Measurements from ENCODE around the gene MBLAC1. TPM values are rescaled to one million over a fixed set of nuclear protein-coding genes. Genes with fewer than 3 reads are reported as not detected.

The MBLAC1 gene
- total and polyA plus RNA-seq, 9 of the 15 experiments (the other 6 are each of a cell fraction or from before 2014, with no cell fraction given) = 0.03 to 3.1 (median 0.52) TPM

DNA sequence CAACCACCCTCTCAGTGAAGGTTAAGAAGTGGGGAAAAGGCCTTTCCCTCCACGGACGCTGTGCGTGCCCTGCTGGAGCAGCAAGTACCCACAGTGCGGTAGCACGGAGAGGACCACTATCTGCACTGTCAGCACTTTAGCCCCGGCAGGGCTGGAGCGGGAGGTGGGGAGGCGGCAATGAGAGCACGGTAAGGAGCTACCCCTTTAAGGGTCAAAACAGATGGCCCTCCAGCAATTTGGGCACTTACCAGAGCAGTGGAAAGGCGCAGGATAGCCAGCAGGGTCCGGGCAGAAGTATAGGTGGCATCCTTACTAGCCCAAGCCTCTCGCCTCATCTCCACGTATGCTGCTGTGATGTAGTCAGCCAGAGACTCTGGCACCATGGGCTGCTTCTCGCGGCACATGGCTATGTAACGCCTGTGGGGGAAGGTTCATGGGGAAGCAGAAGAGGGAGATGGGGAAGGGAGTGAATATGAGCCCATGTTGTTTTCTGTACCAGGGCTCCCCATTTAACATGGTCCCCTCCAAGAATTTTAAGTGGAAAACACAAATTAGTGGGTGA is 32.8 kb upstream of the MBLAC1 start (continued):
- TF ChIP-seq POLR2B (IDR thresholded peaks at IDR 0.05; ENCODE audit: low read depth, partially characterized antibody) (peak; percentile 52), C11orf30 (IDR thresholded peaks at IDR 0.05; ENCODE audit: low read depth) (peak; percentile 91), POLR2AphosphoS2 (IDR thresholded peaks at IDR 0.05; ENCODE audit: low read length) (peak; percentile 85), MAFF (IDR thresholded peaks at IDR 0.05; ENCODE audit: low read length) (peak; percentile 87), POLR2G (IDR thresholded peaks at IDR 0.05; ENCODE audit: low read depth, low read length) (peak; percentile 73), SMARCB1 (IDR thresholded peaks at IDR 0.05; ENCODE audit: insufficient read length, low read depth) (no peak), POLR2AphosphoS5 (IDR thresholded peaks at IDR 0.05; ENCODE audit: control insufficient read depth, insufficient read depth, low read depth, low read length) (peak; percentile 71), POLR2A (conservative IDR thresholded peaks at IDR 0.05) (peak; percentile 70), PURB (CRISPR knock-in tag; IDR thresholded peaks at IDR 0.05; ENCODE audit: low read depth) (0 out of 2 replicates have a peak, but pooled peaks have one; percentile 20), RFX5 (IDR thresholded peaks at IDR 0.05; ENCODE audit: low read depth, low read length) (no peak), MYBL2 (IDR thresholded peaks at IDR 0.05; ENCODE audit: low read depth) (no peak), MYBL2 (CRISPR knock-in tag; IDR thresholded peaks at IDR 0.05; ENCODE audit: borderline replicate concordance) (no peak)
- TF ChIP-seq, protein P1, sequence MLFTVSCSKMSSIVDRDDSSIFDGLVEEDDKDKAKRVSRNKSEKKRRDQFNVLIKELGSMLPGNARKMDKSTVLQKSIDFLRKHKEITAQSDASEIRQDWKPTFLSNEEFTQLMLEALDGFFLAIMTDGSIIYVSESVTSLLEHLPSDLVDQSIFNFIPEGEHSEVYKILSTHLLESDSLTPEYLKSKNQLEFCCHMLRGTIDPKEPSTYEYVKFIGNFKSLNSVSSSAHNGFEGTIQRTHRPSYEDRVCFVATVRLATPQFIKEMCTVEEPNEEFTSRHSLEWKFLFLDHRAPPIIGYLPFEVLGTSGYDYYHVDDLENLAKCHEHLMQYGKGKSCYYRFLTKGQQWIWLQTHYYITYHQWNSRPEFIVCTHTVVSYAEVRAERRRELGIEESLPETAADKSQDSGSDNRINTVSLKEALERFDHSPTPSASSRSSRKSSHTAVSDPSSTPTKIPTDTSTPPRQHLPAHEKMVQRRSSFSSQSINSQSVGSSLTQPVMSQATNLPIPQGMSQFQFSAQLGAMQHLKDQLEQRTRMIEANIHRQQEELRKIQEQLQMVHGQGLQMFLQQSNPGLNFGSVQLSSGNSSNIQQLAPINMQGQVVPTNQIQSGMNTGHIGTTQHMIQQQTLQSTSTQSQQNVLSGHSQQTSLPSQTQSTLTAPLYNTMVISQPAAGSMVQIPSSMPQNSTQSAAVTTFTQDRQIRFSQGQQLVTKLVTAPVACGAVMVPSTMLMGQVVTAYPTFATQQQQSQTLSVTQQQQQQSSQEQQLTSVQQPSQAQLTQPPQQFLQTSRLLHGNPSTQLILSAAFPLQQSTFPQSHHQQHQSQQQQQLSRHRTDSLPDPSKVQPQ (CRISPR knock-in tag; IDR thresholded peaks at IDR 0.05; ENCODE audit: borderline replicate concordance) = no peak
- TF ChIP-seq, protein P2, sequence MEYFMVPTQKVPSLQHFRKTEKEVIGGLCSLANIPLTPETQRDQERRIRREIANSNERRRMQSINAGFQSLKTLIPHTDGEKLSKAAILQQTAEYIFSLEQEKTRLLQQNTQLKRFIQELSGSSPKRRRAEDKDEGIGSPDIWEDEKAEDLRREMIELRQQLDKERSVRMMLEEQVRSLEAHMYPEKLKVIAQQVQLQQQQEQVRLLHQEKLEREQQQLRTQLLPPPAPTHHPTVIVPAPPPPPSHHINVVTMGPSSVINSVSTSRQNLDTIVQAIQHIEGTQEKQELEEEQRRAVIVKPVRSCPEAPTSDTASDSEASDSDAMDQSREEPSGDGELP (CRISPR knock-in tag; IDR thresholded peaks at IDR 0.05; ENCODE audit: borderline replicate concordance) = 0 out of 2 replicates have a peak, but pooled peaks have one; percentile 24
